ENCODE results near the gene ACRV1. TPM values are rescaled to one million over a fixed set of nuclear protein-coding genes. Genes with fewer than 3 reads are reported as not detected.

The ACRV1 gene
- total RNA-seq, 1 experiment from 2014 or later, result not detected

DNA sequence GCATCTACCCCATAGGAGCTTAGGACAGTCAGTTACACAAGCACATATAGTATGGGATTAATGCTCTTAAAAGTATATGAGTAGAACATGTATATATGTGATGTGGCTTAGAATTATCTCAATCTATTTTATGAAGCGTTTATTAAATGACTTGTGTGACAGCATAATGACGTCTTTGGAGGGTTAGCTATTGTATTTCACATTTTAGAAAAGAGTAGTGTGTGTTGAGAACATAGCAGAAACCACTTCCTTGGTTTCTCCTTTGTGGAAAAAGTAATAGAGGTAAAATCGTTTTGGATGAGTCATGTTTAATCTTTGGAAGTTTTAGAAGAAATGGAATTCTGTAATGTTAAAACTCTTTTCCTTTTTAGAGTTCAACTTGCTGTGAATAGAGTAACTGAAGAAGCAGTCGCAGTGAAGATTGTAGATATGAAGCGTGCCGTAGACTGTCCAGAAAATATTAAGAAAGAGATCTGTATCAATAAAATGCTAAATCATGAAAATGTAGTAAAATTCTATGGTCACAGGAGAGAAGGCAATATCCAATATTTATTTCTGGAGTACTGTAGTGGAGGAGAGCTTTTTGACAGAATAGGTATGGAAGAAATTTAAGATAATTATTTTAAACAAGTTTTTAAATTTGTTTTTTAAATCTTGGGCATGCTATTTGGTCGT is 53.3 kb downstream of the ACRV1 start:
- DNase-seq, result no peak
- ChIA-PET CTCF (interaction anchor here (0.6 to 1.0 kb wide), 2 partner anchors 58 to 260 kb away, joined by 3 to 5 read pairs; partner anchors contain the start of genes EI24 and HYLS1), POLR2A (interaction anchor here (2.7 kb wide), 1 partner anchor 35 kb away, joined by 18 read pairs; the partner anchor contains the start of gene STT3A)
- Mint-ChIP-seq H3K9me3 (ENCODE audit: unreplicated experiment) (no peaks in the 10 kb centered on the region), H3K27ac (ENCODE audit: unreplicated experiment) (peak overlapping the region; percentile 92), H3K4me1 (ENCODE audit: low read depth, unreplicated experiment) (peaks cover 17% of the 10 kb centered on the region), H3K4me3 (ENCODE audit: unreplicated experiment) (peak overlapping the region; percentile 82), H3K36me3 (ENCODE audit: insufficient read depth, unreplicated experiment) (peaks cover 64% of the 10 kb centered on the region), H3K27me3 (ENCODE audit: insufficient read depth, unreplicated experiment) (no peaks in the 10 kb centered on the region)
- no peaks in the 10 kb centered on the region for H3K27me3 ChIP-seq (replicated peaks; ENCODE audit: control insufficient read depth, insufficient read depth, low read length)
- no TSS peak for BruUV-seq (replicated peaks)
- intact Hi-C loops (cut with micrococcal nuclease; ENCODE audit: unreplicated experiment), result no loop called here
- H3K9me3 ChIP-seq, result no peaks in the 10 kb centered on the region
- H3K36me3 ChIP-seq (ENCODE audit: control insufficient read depth, insufficient read depth, low read length), result peaks cover 3% of the 10 kb centered on the region; the same call in 1 of the 2 replicates
- peaks cover 8% of the 10 kb centered on the region for H3K4me1 ChIP-seq
- H3K4me3 ChIP-seq (ENCODE audit: low read depth, low read length), result peak overlapping the region; percentile 68
- TF ChIP-seq, protein P1, sequence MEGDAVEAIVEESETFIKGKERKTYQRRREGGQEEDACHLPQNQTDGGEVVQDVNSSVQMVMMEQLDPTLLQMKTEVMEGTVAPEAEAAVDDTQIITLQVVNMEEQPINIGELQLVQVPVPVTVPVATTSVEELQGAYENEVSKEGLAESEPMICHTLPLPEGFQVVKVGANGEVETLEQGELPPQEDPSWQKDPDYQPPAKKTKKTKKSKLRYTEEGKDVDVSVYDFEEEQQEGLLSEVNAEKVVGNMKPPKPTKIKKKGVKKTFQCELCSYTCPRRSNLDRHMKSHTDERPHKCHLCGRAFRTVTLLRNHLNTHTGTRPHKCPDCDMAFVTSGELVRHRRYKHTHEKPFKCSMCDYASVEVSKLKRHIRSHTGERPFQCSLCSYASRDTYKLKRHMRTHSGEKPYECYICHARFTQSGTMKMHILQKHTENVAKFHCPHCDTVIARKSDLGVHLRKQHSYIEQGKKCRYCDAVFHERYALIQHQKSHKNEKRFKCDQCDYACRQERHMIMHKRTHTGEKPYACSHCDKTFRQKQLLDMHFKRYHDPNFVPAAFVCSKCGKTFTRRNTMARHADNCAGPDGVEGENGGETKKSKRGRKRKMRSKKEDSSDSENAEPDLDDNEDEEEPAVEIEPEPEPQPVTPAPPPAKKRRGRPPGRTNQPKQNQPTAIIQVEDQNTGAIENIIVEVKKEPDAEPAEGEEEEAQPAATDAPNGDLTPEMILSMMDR (IDR thresholded peaks at IDR 0.05; ENCODE audit: insufficient read depth in 1 of 2, low read depth in 1 of 2, low read length in 1 of 2, severe bottlenecking in 1 of 2, unreplicated experiment in 1 of 2), result no peak

- DNase-seq, result peak in 1 of 2 experiments; percentile 95
- peak overlapping the region; percentile 68 for H3K4me3 ChIP-seq (ENCODE audit: low read depth, low read length)
- Mint-ChIP-seq H3K9me3 (ENCODE audit: unreplicated experiment) (no peaks in the 10 kb centered on the region), H3K4me1 (ENCODE audit: low read depth, unreplicated experiment) (peaks cover 17% of the 10 kb centered on the region), H3K27me3 (ENCODE audit: insufficient read depth, unreplicated experiment) (no peaks in the 10 kb centered on the region), H3K36me3 (ENCODE audit: insufficient read depth, unreplicated experiment) (peaks cover 68% of the 10 kb centered on the region), H3K4me3 (ENCODE audit: unreplicated experiment) (peak overlapping the region; percentile 82), H3K27ac (ENCODE audit: unreplicated experiment) (peak overlapping the region; percentile 92)
- H3K9me3 ChIP-seq, result no peaks in the 10 kb centered on the region
- CTCF ChIA-PET, result interaction anchor here (1.0 to 1.5 kb wide), 2 partner anchors 57 kb away, joined by 5 to 6 read pairs; partner anchors contain the start of gene EI24
- intact Hi-C loops (cut with micrococcal nuclease; ENCODE audit: unreplicated experiment), result loop anchor here (1.0 kb wide), 3 partner anchors 34 to 248 kb away; partner anchors contain the start of genes EI24 and STT3A
- POLR2A ChIA-PET, result interaction anchor here (0.7 to 2.7 kb wide), 3 partner anchors 18 to 57 kb away, joined by 3 to 18 read pairs (median 5); partner anchors contain the start of genes EI24 and STT3A
- TSS peak; percentile 46 for BruUV-seq (replicated peaks)
- TF ChIP-seq, protein P1 (IDR thresholded peaks at IDR 0.05; ENCODE audit: insufficient read depth in 1 of 2, low read depth in 1 of 2, low read length in 1 of 2, severe bottlenecking in 1 of 2, unreplicated experiment in 1 of 2), result peak; percentile 45 to 67
- H3K27me3 ChIP-seq (replicated peaks; ENCODE audit: control insufficient read depth, insufficient read depth, low read length), result no peaks in the 10 kb centered on the region
- H3K36me3 ChIP-seq (ENCODE audit: control insufficient read depth, insufficient read depth, low read length), result peaks cover 4% of the 10 kb centered on the region; the same call in 1 of the 2 replicates
- peaks cover 8% of the 10 kb centered on the region for H3K4me1 ChIP-seq
Observed at GRCh38 chr11:125626288-125626950, 54.2 kb downstream of the ACRV1 start.
